D341Med (cell line): ENCODE data around the gene FBN1.

Source experiments
- DNase-seq: peaks from one replicate; pipeline ENCODE4 v3.0.0; 2012; ENCODE audit warnings: low spot score

FBN1 gene

DNA sequence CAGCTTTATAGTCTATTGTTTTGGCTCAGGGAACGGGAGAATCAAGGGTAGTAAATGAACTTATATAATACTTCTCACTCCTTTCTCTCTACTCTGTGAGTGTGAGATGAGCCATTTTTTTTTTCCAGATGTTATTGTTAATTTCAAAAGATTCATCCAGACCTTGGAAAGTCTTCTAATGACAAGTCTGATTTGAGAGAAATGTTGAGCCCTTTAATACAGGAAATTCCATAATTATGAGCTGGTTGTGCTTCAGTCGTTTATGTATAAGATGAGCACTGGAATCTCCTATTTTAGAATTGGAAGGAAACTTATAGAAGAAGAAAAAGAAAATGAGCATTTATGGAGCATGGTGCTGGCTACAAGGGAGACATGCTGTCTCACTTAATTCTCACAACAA, 92.0 kb downstream of the FBN1 start:
- DNase-seq = no peak

DNA sequence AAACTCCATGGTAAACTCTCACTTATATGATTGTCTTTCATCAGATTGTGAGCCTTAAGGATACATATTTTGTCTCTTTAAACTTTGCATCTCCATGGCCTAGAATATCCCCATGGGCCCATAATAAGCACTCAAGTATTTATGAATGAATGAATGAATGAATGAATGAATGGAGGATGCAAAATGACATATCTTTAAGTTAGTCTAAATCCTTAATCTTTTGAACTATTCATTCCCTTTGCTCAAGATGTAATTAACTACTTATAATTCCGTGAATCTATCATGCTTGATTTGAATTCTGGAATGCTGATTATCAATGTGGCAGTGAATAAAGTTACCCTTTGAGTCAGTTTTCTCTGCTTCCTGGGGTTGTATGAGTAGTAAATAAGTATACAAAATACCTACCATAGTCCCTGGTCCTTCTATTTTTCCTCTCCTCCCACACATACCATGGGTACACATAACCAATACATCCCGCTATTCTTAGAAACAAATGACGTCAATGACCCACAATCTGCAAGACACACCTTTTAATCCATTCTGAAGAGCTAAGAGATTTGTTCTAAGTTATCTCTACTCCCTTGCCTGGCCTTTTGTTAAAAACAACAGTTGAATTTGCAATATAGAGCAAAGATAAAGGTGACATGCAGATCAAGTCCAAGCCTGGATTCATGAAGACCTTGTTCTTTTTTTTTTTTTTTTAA, 94.5 kb downstream of the FBN1 start:
- DNase-seq = no peak

DNA sequence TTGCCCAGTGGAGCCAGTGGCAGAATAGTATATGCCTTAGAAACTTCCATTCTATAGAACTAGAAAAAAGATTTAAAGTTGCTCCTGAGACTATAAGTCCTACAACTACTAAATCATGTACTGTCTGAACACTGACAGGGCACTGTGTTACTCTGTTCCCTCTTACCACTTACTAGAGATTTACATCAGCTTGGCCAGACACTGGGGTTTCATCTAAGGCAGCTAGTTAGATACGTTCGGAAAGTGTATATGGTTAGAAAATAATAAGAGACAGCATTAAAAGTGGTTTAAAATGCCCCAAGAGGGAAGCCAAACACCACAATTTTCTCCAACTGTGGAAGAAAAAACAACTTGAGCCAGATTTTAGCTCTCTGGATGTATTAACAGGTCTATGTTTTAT, 97.1 kb downstream of the FBN1 start:
- no peak for DNase-seq

DNA sequence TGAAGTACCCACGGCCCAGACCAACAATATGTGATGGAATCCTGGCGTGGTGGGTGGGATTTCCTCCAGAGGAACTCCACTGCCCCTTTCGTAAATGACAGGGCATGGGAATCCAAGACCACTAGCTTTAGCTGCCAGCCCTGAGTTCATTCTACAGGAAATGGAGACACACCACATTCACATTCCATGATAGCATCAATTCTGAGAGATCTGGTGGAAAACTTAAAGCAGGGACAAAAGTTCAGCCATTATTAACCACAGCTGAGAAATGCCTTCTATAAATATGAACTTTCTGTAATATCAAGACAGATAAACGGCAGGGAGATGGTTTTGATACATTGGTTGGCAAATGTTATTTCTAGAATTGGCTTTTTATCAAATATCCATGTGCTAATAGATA, 98.2 kb downstream of the FBN1 start:
- no peak for DNase-seq

DNA sequence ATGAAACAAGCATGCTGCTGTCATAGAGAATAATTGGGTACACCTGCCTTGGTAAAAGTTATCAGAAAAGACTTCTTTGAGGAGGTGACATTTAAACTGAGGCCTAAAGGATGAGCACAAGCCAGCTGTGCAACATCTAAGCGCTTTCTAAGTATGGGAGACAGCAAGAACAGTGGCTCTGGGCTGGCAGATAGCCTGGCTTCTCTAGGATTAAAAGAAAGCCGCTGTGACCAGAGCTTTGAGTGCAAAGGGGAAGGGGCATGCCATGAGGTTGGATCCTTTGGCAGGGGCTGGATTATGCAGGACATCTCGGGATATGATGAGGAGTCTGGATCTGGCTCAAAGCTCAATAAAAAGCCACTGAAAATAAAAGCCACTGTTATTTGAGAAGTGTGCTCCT, 99.2 kb downstream of the FBN1 start:
- DNase-seq = no peak

DNA sequence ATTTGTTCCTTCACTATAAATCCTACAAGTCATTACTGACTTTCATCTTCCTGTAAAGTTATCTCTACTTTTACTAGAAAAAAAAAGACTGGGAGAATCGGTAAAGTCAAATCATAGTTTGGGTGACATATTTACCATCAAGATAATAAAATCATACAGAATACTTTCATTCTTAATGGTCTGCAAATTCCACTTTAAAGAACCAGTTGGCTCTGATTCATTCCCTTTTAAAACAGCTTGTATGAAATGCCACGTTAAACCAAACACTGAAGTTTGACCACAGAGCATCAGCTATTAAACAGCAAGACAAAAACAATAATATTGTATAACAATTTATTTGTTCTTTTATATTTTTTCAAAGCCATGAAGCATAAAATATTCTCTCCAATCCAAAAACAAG, 100.7 kb downstream of the FBN1 start:
- no peak for DNase-seq

DNA sequence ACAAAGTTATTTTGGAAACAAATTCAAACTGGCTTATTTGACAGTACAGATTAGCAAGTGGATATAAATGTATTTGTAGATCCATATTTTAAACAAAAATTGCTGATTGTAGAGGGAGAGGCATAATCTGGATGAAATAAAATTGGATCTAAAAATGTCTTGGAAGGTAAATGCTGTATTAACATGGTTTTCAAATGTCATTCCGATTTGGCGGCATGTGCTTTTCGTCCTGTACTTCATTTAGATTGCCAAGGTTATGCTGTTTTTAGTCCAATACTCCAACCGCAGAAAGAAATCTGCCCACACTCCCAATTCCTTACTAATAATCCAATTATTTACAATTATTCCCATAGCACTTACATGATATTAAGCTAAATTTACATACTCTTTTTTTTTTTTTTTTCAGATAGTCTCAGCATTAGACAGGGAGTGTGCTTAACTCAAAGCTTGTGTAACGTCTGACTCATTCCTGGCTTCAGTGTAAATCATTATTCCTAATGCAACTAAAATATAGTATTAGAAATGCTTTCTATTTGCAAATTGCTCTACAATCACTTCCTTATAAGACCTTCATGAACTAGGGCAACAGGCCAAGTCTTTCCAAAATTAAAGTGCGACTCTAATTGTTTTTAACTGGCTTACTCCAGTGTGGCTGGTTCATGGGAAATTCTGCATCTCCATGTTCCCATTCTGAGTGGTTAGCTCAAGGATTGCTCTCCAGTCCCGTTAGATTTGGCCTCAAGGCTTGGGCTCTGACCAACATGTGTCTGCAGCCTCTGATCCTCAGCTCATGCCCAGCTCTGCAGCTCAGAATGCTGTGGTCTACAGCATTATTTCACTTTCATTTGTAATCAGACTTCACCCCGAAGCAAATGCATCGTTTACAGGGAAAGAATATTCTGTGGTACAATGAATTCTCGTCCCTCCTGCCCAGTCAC, 103.9 kb downstream of the FBN1 start:
- DNase-seq = no peak

DNA sequence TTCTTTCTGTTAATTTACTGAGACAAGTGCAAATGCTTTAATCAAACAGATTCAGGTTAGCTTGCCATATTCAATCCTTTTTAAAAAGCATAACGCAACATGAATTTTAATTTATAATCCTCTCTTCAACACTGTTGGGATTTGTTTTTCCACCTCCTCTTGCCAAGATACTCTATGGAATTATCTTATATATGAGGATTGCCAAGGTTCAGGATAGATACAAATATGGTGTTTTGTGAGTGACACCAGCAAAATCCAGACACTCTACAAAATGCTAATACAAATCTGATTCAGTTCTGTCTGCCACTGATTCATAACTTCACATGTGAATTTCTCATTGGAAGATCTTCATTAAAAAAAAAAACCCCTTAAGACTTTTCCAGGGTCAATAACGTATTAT, 104.8 kb downstream of the FBN1 start:
- no peak for DNase-seq

DNA sequence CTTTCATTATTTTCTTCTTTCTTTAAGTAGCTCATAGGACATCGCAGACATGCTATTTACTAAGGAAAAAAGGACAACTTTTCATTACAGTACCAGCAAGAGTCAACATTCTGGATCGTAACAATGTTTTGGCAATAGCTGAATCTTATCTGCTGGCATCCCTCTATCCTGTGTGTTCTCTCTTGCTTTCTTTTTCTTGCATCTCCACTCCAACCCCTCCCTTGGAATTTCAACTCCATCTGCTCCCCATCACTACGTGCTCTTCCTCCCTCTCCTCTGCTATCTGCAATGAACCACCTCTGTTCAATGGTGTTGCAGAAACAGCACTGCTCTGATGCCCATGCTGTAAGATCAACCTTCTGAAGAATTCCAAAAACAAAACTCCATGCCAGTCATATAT, 106.6 kb downstream of the FBN1 start:
- no peak for DNase-seq

DNA sequence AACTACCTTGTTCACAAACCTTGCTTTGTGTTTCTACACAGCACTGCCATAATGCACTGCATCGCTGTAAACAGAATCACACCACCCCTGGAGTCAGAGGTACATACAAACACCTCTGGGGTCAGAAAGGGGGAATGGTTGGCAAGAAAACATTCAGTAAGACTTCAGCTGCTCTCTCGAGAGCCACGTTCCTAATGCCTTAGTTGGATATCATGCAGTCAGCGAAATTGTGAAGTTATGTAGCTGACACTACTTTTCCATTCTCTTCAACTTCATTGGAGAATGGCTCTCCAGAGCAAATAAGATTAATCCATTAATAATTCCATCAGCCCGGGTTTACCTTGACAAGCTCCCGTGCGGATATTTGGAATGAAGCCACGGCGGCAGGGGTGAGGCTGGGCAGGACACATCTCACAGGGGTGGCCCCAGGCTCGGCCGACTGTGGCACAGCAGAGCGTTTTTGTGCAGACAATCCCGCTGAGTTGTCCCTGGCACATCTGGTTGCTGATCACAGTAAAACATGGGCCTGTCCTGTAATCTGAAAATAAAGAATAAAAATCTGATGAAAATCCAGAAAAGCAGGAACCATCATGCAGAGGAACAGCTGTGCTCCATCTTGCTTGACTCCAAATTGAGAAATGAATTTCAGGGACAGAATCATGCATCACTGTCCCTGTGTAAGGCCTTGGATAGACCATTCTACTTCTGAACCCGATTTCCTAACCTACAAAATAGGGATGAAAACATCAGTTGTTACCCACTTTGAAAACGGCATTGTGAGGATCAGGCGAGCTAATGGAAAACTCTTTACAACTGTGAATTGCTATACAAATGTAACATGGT, 108.0 kb downstream of the FBN1 start:
- DNase-seq = no peak

DNA sequence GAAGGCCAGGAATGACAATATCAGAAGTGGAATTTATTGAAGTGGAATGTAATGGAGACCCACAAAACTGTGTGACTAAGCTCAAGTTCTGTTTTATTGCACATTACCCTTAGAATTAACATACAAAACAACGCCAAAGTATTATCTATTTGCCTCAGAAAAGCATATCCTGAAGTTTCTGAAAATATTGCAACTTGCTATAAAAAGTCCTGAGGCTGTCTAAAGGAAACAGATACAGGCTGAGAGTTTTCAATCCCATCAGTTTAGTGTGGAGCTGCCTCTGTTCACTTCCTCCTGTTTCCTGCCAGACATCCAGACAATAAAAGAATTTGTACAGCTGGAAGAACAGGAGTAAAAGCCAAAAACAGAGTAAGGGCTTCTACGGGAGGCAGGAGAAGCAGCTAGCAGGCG, 108.8 kb downstream of the FBN1 start:
- DNase-seq = no peak

DNA sequence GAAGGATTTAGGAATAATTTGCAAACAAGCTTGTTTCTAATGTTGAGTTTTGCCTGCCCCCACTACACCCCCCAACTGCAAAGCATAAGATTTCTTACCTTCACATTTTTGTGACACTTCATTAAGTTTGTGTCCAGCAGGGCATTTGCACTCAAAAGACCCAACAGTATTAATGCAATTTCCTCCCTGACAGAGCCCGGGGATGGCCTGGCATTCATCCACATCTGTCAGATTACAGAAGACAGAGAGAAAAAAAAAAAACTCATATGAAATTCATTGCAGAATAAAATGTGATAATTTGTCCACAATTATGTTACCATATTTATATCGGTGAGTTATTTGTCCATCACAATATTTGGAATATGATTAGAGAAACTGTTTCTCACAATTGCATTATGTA, 111.5 kb downstream of the FBN1 start:
- DNase-seq = no peak

DNA sequence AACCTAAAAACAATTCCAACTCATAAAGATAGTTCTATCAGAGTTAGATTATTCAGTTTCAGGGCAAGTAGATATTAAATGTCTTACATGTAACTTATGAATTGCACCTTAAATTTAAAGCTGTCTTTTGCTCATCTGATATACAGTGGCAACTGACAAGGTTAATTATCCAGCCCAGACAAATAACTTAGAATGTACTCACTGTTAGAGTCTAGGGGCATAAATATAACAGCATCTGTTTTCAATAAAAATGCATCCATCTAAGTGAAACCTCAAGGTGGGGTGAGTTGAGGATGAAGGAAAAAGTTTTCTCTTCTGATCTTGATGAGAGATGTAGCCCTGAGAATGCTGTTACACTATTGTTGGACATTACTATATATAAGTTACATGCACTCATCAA, 112.6 kb downstream of the FBN1 start:
- no peak for DNase-seq

DNA sequence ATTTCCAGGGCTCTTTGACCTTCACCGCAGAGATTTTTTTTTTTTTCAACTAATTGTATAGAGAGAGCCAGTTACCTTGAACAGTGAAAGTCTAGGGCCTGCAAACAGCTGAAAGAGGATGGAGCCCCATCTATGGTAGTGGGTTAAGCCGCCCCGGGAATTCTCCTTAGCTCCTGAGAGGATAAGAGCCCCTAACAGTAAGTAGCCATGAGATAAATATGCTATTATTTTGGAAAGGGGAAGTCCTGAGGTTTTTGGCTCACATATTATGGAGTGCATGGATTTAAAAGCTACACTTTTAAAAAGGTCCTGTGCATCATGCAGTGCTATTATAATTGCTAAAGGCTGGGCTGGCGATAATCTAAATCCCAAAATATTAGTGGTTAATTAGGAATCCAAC, 115.0 kb downstream of the FBN1 start:
- DNase-seq = no peak

DNA sequence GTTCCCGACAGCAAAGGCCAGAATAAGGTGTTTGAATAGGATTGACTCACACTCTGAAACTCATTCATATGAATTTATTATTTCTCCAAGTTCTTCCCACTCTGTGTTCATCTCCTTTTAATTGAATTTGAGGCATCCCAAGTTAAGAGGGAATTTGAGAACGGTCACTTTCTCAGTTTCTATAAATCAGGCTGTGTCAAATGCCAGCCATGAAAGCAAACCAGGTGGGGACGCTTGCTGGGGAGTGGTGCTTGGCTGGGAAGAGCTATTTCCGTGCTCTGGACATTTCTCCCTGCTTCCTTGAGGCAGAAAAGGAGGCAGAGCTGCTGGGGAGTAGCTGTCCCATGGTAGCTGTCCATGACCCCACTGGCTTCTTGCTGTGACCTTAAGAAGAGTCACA, 116.6 kb downstream of the FBN1 start:
- DNase-seq = no peak

DNA sequence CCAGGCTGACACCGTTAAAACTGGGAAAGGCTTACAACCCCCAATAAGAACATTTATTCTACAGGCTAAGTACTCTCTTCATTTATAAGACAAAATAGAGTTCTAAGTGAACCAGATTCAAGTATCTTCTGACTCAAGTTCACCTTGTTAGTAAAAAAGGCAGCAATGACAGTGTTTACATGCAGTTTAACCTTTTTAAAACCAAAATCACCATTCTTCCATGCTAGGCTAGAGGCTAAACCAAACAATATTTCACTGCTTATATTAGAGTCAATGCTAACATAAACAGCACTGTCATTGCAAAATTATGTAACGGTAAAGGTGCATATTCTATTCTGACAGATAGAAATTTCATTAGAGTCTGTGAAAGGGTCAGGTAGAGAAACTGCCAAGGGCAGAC, 118.0 kb downstream of the FBN1 start:
- DNase-seq = no peak

DNA sequence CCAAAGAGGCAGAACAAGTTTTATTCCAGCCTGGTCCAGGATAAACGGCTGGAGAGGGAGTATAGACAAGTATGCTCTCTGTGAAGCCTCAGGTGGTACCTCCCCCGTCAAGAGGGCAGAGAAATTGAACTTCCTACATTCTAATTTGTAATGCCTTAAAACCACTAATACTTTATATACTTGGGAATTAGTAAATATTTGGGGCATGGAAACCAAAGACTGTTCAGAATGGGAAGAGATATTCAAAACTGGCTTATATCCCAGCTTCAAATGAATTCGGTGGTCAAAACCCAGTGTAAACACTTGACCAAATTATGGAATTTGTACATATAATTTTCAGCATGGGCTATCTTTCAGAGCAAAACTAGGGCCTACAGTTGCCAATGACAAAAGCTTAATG, 122.6 kb downstream of the FBN1 start:
- no peak for DNase-seq

DNA sequence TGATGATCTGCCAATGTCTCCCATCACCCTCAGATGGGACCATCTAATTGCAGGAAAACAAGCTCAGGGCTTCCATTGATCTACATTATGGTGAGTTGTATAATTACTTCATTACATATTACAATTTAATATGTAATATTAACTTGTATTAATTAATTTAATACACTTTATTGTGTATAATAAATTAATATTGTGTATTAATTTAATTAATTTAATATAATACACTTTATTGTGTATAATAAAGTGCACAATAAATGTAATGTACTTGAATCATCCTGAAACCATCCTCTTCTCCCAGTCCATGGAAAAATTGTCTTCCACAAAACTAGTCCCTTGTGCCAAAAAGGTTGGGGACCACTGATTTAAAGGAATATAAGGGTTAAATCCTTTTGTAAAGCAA, 123.4 kb downstream of the FBN1 start:
- no peak for DNase-seq

DNA sequence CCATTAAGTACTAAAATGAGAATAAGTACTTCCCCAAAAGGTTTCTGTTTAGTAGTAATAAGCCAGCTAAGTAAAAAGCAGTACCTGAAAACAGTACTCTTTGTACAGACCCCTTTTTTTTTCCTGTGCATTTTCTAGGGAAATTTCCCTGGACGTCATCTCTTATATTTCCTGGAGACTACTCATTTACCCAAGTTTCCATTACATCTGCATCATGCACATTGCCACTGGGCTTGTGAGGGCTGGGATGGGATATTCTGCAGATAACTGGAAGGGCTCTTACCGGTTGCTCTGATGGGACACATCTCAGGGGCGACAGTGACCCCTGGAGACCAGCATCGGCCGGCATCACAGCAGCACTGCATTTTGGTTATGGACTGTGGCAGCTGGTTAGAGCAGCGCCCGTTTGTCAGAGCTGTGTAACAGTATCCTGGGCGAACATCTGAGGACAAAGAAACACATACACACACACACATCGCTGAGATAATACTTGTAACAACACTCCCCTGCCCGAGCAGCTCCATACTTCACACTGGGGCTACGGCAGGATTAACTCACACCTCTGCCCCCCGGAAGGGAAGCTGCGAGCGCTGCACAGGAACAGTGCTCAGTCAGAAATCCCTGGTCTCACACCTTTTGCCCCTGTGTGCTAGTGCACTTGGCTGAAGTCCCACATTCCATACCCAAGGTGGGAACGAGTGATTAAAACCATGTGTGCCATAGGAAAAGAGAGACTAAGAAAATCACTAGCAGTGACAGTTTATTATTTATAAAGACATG, 124.9 kb downstream of the FBN1 start:
- DNase-seq = no peak

DNA sequence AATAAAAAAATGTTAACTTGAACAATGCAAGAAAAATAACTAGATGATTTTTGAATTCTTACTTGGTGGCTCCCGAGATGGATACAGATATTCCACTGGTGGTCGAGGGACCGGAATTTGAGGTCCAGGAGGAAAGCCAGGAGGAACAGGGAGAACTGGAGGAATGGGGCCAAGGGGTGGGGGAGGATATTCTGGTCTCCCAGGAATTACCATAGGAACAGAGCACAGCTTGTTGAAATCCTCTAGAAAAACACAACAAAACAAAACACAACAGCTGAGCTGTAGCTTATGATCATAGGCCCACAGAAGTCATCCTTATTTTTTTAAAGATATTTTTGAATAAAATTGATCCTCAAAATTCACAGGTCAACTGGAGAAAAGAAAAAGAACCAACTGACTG, 129.4 kb downstream of the FBN1 start:
- no peak for DNase-seq

DNA sequence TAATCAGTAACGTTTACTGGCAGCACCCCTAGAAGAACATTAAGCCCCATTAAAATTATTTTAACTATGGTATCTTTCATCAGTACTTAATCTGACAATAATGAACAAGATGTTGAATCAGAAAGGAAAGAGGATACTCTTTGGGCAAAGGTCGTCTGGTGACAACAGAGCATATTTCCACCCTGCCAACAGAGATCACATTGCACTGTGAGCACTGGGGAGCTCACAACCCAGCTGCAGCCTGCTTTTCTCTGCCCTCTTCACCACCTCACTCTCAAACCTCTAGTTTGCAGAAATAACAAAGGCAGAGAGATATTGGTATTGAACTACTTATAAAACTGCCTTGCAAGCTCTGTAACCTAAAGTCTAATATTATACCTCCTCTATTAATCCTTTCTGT, 130.0 kb downstream of the FBN1 start:
- no peak for DNase-seq
